ENCODE data around the gene SATB1. TPM values are rescaled to one million over a fixed set of nuclear protein-coding genes. Genes with fewer than 3 reads are reported as not detected.

SATB1 gene
- total and polyA plus RNA-seq, 7 donors = 5.5 to 135 (median 56.7) TPM

GRCh38 chr3:18345015-18345367 lies 80.1 kb downstream of the SATB1 start:
- Histone ChIP-seq H3K36me3 (peaks cover 3 to 21% (median 7%) of the 10 kb centered on the region in 4 donors), H3K4me1 (peaks cover 0 to 5% (median 0%) of the 10 kb centered on the region in 4 donors), H3K4me3 (no peak overlapping the region), H3K27me3 (no peaks in the 10 kb centered on the region), H3K9me3 (no peaks in the 10 kb centered on the region), H3K27ac (no peak overlapping the region)
- TF ChIP-seq EP300 (IDR thresholded peaks at IDR 0.05) (no peak), POLR2AphosphoS5 (IDR thresholded peaks at IDR 0.05) (no peak), POLR2A (IDR thresholded peaks at IDR 0.05) (no peak)
- no peak for DNase-seq
- intact Hi-C loops (cut with DNase I) = no loop called here
- 65% methylated on average over 5 of the region's 5 CpGs for WGBS, 2 donors

- Histone ChIP-seq H3K27me3 (no peaks in the 10 kb centered on the region), H3K9me3 (no peaks in the 10 kb centered on the region), H3K36me3 (peaks cover 3 to 16% (median 7%) of the 10 kb centered on the region in 4 donors), H3K4me3 (no peak overlapping the region), H3K4me1 (peaks cover 0 to 5% (median 0%) of the 10 kb centered on the region in 4 donors), H3K27ac (no peak overlapping the region)
- intact Hi-C loops (cut with DNase I) = no loop called here
- 71 to 76% methylated on average over 4 of the region's 4 CpGs for WGBS, 2 donors
- no peak for DNase-seq
- TF ChIP-seq EP300 (IDR thresholded peaks at IDR 0.05) (no peak), POLR2A (IDR thresholded peaks at IDR 0.05) (no peak), CTCF (IDR thresholded peaks at IDR 0.05) (no peak), POLR2AphosphoS5 (IDR thresholded peaks at IDR 0.05) (no peak)
Observed at GRCh38 chr3:18344306-18345014, 80.7 kb downstream of the SATB1 start.

GRCh38 chr3:18343809-18344208 lies 81.3 kb downstream of the SATB1 start:
- peaks cover 0 to 9% (median 2%) of the 10 kb centered on the region in 4 donors for H3K36me3 ChIP-seq
- no peaks in the 10 kb centered on the region for H3K9me3 ChIP-seq
- intact Hi-C loops (cut with DNase I) = no loop called here
- no peak for DNase-seq
- no peak overlapping the region for H3K27ac ChIP-seq
- H3K27me3 ChIP-seq = no peaks in the 10 kb centered on the region
- 62 to 81% methylated on average over 2 of the region's 2 CpGs for WGBS, 2 donors
- peaks cover 0 to 5% (median 0%) of the 10 kb centered on the region in 4 donors for H3K4me1 ChIP-seq
- H3K4me3 ChIP-seq = no peak overlapping the region
- no peak for TF ChIP-seq POLR2A (IDR thresholded peaks at IDR 0.05)
- no peak for TF ChIP-seq EP300 (IDR thresholded peaks at IDR 0.05)
- no peak for TF ChIP-seq POLR2AphosphoS5 (IDR thresholded peaks at IDR 0.05)
- no peak for TF ChIP-seq CTCF (IDR thresholded peaks at IDR 0.05)

- TF ChIP-seq POLR2A (IDR thresholded peaks at IDR 0.05) (no peak), EP300 (IDR thresholded peaks at IDR 0.05) (no peak), POLR2AphosphoS5 (IDR thresholded peaks at IDR 0.05) (no peak), CTCF (IDR thresholded peaks at IDR 0.05) (no peak)
- WGBS, 2 donors = 74 to 86% methylated on average over 11 of the region's 11 CpGs
Observed at GRCh38 chr3:18338827-18339514, 86.2 kb downstream of the SATB1 start.

GRCh38 chr3:18337231-18337630 lies 87.9 kb downstream of the SATB1 start:
- intact Hi-C loops (cut with DNase I) = no loop called here
- Histone ChIP-seq H3K4me1 (no peaks in the 10 kb centered on the region), H3K27ac (no peak overlapping the region), H3K4me3 (no peak overlapping the region), H3K27me3 (no peaks in the 10 kb centered on the region), H3K36me3 (no peaks in the 10 kb centered on the region), H3K9me3 (no peaks in the 10 kb centered on the region)
- WGBS, 2 donors = 95% methylated on average over 1 of the region's 1 CpG
- TF ChIP-seq POLR2A (IDR thresholded peaks at IDR 0.05) (no peak), CTCF (IDR thresholded peaks at IDR 0.05) (no peak), EP300 (IDR thresholded peaks at IDR 0.05) (no peak), POLR2AphosphoS5 (IDR thresholded peaks at IDR 0.05) (no peak)
- DNase-seq = no peak

More at GRCh38 chr3:18338827-18339514, 86.2 kb downstream of the SATB1 start:
- H3K4me1 ChIP-seq = peaks cover 0 to 5% (median 0%) of the 10 kb centered on the region in 4 donors
- no peaks in the 10 kb centered on the region for H3K9me3 ChIP-seq
- no peaks in the 10 kb centered on the region for H3K36me3 ChIP-seq
- DNase-seq = no peak
- no peaks in the 10 kb centered on the region for H3K27me3 ChIP-seq
- H3K27ac ChIP-seq = no peak overlapping the region
- intact Hi-C loops (cut with DNase I) = no loop called here
- H3K4me3 ChIP-seq = no peak overlapping the region
